GM15510 (cell line): Measurements from ENCODE around the gene DOCK1.

Experiments
- POLR2A ChIP-seq: IDR thresholded peaks from 3 replicates; pipeline ENCODE4 v1.6.1; 2011; ENCODE audit warnings: borderline replicate concordance; ENCODE audit not compliant: insufficient read length; ENCODE audit errors: extremely low read depth

DOCK1 gene

GRCh38 chr10:127497685-127498084, 592.5 kb downstream of the DOCK1 start:
- no peak for TF ChIP-seq POLR2A

DNA sequence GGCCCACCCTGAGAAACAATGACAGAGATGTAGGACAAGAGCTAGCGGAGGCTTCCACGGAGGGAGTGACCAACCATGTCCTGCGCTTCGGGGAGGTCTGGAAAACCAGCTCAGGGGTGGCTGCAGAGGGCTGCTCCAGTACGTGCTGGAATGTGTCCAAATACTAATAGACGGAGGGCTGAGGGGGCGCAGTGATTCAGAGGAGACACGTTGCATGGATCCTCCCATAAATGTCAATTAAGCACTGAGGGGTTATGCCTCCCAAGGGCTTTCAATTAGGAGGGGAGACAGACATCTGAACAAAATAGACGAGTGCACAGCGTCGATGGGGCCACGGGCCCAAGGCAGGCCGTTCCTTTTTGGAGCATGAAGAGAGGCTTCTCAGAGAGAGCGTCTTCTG, 592.9 kb downstream of the DOCK1 start:
- no peak for TF ChIP-seq POLR2A

DNA sequence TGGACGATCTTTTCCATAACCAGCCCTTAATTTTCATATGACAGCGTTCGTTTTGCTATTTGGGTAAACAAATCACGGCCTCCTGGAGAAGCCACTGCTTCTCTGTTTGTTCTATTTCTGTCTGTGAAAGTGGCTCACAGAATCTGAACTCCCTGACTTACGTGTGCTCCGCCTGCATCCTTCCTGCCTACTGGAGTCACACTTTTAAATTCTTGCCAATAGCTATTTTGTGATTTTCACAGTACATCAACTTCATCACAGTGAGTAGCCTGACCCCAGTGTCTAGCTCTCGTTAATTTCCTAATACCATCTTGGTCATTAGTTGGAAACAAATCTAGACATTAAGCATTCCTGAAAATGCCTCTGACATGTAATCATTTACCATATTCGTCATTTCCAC, 594.9 kb downstream of the DOCK1 start:
- no peak for TF ChIP-seq POLR2A
